HUES48 (cell line): ENCODE data around the gene OPCML.

Experiments used
- H3K27ac ChIP-seq: one replicate; pipeline ENCODE4 v1.7.0; 2013; ENCODE audit warnings: low read depth, low read length, inconsistent platforms
- H3K27me3 ChIP-seq: 2 replicates; pipeline ENCODE4 v1.6.1; 2013; ENCODE audit warnings: mild to moderate bottlenecking, low read length; ENCODE audit not compliant: control insufficient read depth, insufficient read depth
- H3K36me3 ChIP-seq: 2 replicates; pipeline ENCODE4 v1.6.1; 2013; ENCODE audit warnings: low read length; ENCODE audit not compliant: control insufficient read depth, insufficient read depth
- H3K4me1 ChIP-seq: 2 replicates; pipeline ENCODE4 v1.6.1; 2013; ENCODE audit warnings: mild to moderate bottlenecking, low read length; ENCODE audit not compliant: control insufficient read depth, insufficient read depth
- H3K4me3 ChIP-seq: 2 replicates; pipeline ENCODE4 v1.5.1; 2013; ENCODE audit warnings: mild to moderate bottlenecking, low read depth, low read length
- H3K9ac ChIP-seq: 2 replicates; pipeline ENCODE4 v1.6.1; 2013; ENCODE audit warnings: mild to moderate bottlenecking, low read depth, low read length, moderate library complexity
- H3K9me3 ChIP-seq: 2 replicates; pipeline ENCODE4 v1.6.1; 2013; ENCODE audit warnings: low read length; ENCODE audit not compliant: control insufficient read depth, insufficient read depth

The OPCML gene

DNA sequence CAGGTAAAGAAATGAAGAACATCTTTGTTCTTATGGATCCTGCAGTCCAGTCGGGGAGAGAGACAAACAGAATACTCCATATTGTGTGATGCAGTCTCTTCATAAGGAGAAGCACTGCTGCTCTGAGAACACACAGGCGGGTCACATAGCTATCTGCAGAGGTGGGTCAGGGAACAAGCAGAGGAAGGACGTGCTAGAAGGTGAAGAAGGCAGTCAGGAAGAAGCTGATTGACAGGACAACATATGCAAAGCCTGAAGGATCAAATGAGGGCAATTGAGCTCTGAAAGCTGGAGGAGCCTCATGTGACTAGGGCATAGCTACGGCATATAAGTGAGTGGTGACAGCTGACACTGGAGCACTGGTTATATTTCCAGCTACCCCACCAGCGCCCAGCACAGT is 122.5 kb downstream of the OPCML start:
- H3K9ac ChIP-seq: no peak overlapping the region
- H3K27me3 ChIP-seq: no peaks in the 10 kb centered on the region
- H3K4me1 ChIP-seq: no peaks in the 10 kb centered on the region
- H3K4me3 ChIP-seq: no peak overlapping the region
- H3K27ac ChIP-seq: no peak overlapping the region
- H3K9me3 ChIP-seq: no peaks in the 10 kb centered on the region
- H3K36me3 ChIP-seq: no peaks in the 10 kb centered on the region

DNA sequence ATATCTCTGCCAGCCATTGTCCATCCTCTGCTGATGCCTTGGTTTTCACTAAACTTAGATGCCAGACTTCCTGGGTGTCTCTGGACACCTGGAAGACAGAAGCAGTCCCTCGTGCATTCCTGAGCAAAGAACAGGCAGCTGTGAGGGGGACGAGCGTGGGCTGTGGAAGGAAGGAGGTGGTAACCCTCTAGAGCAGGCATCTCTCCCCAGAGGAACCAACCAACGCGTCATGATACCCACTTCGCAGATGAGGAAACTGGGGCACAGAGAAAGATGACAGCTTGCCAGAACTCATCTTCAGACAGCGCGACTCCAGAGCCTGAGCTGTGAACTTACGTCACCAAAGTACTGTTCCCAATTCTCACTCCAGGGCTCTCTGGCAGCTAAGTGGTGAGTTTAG is 123.4 kb downstream of the OPCML start:
- no peaks in the 10 kb centered on the region for H3K36me3 ChIP-seq
- H3K9ac ChIP-seq: no peak overlapping the region
- H3K4me1 ChIP-seq: no peaks in the 10 kb centered on the region
- no peak overlapping the region for H3K27ac ChIP-seq
- H3K27me3 ChIP-seq: no peaks in the 10 kb centered on the region
- no peaks in the 10 kb centered on the region for H3K9me3 ChIP-seq
- H3K4me3 ChIP-seq: no peak overlapping the region

DNA sequence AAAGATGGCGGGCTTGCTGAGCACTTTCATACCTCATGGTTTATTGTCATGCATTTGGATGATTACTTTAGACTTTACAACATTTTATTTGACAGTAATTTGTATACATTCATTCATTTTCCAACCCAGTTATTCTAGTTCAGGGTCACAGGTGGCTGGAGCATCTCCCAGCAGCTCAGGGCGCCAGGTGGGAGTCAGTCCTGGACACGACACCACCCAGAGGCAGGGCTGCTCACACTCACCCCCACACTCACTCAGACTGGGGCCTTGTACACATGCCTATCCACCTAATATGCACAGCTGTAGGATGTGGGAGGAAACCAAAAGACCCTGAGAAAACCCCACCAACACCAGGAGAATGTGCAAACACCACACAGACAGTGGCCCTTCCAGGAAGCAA is 123.9 kb downstream of the OPCML start:
- Histone ChIP-seq H3K4me1 (no peaks in the 10 kb centered on the region), H3K27me3 (no peaks in the 10 kb centered on the region), H3K9ac (no peak overlapping the region), H3K9me3 (no peaks in the 10 kb centered on the region), H3K27ac (no peak overlapping the region), H3K4me3 (no peak overlapping the region), H3K36me3 (no peaks in the 10 kb centered on the region)

DNA sequence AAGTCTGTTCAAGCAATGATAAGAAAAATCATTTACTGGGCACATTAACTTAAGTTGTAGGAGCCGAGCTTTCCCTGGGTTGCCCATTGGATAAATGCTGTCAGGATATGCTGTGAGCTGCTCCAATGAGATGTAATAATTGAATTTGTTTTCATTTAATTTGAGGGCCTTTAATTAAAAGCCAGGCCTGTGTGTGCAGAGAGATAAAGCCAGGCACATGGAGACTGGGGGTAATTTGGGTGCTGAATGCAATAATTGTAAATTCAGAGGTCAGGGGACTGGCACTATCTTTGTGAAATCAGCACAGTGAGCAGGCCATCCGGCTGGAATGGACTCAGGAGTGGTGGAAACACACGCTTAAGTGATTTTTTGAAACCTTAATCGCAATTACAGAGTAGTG is 125.8 kb downstream of the OPCML start:
- H3K4me3 ChIP-seq: no peak overlapping the region
- no peak overlapping the region for H3K27ac ChIP-seq
- H3K9ac ChIP-seq: no peak overlapping the region
- H3K27me3 ChIP-seq: no peaks in the 10 kb centered on the region
- H3K36me3 ChIP-seq: no peaks in the 10 kb centered on the region
- H3K4me1 ChIP-seq: no peaks in the 10 kb centered on the region
- no peaks in the 10 kb centered on the region for H3K9me3 ChIP-seq

DNA sequence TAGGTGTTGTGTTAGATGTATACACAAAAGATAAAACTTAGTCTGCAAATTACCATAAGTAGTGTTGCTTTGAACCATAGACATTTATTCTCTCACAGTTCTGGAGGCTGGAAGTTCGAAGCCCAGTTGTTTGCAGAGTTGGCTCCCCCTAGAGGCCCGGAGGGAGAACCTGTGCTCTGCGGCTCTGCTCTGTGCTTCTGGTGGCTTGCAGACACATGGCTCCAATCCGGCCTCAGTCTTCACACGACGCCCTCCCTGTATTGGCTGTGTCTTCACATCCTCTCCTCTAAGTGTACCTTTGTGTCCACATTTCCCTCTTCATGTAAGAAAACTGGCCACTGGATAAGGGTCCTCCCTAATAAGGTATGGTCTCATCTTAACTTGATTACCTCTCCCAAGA is 128.4 kb downstream of the OPCML start:
- no peaks in the 10 kb centered on the region for H3K9me3 ChIP-seq
- H3K4me1 ChIP-seq: no peaks in the 10 kb centered on the region
- H3K27ac ChIP-seq: no peak overlapping the region
- no peaks in the 10 kb centered on the region for H3K36me3 ChIP-seq
- H3K4me3 ChIP-seq: no peak overlapping the region
- no peak overlapping the region for H3K9ac ChIP-seq
- no peaks in the 10 kb centered on the region for H3K27me3 ChIP-seq

DNA sequence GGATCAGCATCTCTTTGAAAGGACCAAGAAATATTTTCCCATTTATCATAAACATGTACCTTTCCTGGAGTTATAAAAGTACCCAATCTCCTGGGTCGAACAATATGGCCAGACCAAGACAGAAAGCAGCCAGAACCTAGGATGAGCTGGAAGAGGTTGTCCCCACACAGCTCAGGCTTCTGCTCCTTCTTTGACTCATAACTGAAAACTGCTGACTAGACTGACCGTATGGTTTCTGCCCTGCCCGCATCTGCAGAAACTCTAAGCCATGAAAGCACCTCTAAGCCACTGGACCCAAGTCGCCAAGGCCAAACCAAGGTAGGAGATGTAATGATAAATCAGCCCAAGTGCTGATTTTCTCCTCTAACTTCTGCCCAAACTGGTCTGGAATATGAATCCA is 129.8 kb downstream of the OPCML start:
- H3K36me3 ChIP-seq: no peaks in the 10 kb centered on the region
- no peaks in the 10 kb centered on the region for H3K4me1 ChIP-seq
- H3K9ac ChIP-seq: no peak overlapping the region
- H3K27me3 ChIP-seq: no peaks in the 10 kb centered on the region
- no peak overlapping the region for H3K27ac ChIP-seq
- H3K9me3 ChIP-seq: no peaks in the 10 kb centered on the region
- no peak overlapping the region for H3K4me3 ChIP-seq

DNA sequence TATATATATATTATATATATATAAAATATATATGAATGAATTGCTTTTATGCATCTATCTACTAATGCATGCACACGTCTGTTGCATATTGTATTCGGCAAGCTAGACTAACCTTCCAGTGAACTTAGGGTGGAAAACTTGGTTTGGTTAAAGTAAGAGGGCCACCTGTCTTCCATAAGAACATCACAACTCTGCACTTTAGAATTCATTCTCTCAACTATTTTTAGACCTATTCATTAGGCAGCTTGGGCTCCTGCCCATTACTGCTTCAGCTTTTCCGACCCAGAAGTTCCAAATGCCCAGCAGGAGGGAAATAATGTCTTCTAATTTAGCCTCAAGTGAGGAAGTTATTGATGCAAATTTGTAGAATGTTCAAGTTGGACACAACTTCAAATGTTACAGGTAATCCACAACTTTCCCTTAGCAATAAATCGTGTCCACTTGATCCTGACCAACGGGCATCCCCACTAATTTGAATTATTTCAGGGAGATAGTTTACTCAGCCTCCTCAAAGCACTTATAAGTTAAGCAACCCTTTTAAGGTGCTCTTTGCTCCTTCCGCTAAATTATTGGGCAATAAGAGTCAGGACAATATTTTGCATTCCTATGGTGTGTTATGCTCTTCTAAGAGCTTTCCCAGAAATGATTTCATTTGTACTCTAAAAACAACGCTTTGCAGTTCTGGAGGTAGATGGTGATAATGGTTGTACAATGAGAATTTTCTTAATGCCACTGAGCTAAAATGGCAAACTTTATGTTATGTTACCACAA is 132.3 kb downstream of the OPCML start:
- Histone ChIP-seq H3K4me1 (no peaks in the 10 kb centered on the region), H3K9ac (no peak overlapping the region), H3K27ac (no peak overlapping the region), H3K36me3 (no peaks in the 10 kb centered on the region), H3K9me3 (no peaks in the 10 kb centered on the region), H3K27me3 (no peaks in the 10 kb centered on the region), H3K4me3 (no peak overlapping the region)

DNA sequence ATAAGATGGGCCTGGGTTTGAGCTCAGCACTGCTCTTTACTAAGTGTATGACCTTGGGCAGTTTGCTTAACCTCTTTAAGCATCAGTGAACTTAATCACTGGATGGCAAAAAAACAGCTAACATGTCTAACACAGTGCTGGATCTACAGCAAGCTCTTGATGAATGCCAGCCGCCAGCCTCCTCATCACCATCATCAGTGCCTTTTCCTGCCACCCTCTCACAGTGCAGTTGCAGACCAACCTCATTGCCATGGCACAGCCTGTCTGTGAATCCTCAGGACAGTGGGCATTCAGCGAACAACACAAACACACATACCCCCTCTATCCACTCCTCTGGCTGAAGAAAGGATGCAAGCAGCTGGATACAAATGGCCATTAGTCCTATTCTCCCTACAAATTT is 133.0 kb downstream of the OPCML start:
- H3K4me1 ChIP-seq: no peaks in the 10 kb centered on the region
- H3K36me3 ChIP-seq: no peaks in the 10 kb centered on the region
- H3K9me3 ChIP-seq: no peaks in the 10 kb centered on the region
- no peak overlapping the region for H3K4me3 ChIP-seq
- no peak overlapping the region for H3K9ac ChIP-seq
- no peaks in the 10 kb centered on the region for H3K27me3 ChIP-seq
- H3K27ac ChIP-seq: no peak overlapping the region

DNA sequence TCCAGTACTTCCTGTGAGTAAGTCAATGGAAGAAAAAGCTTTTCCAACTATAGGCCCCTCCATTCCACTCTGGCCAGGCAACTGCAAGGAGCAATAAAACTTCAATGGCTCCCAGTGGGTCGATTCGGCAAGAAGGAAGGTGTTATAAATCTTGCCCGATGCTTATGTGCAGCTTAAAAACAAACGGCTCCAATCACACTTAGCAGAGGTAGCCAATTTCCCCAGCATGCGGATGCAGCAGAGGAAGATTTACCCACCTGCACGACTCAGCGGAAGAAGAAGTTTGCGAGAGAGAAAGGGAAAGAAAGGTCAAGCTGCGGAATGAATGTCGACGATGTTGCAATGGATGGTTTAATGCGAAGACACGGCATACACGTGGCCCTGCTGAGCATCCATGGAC is 141.5 kb downstream of the OPCML start:
- H3K9ac ChIP-seq: no peak overlapping the region
- H3K27me3 ChIP-seq: no peaks in the 10 kb centered on the region
- H3K36me3 ChIP-seq: no peaks in the 10 kb centered on the region
- no peak overlapping the region for H3K27ac ChIP-seq
- H3K9me3 ChIP-seq: no peaks in the 10 kb centered on the region
- peaks cover 8% of the 10 kb centered on the region; the same call in 1 of the 2 replicates for H3K4me1 ChIP-seq
- no peak overlapping the region for H3K4me3 ChIP-seq

DNA sequence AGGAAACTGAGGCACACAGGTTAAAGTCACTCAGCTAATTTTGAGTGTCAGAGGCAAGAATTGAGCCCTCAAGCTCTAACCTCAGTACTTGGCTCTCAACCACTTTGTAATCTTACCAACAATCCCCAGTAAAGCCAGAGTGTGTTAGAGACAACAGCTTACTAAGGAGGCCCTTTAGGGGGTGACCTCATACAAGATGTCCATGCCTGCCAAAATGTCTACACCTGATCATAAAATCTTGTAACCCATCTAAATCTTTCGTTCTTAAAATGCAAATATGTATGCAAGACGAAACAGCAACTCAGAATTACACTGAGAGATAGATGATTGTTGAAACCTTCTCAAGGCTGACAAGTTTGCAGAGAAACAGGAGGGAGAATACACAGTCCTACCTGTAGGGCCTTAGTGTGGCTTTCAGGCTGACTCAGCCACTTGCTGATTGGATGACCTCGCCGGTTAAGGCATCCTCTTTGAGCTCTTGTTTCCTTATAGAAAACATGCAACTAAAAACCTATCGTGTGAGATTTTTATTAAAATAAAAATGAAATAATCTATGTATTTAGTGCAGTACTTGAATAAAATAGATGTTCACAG is 143.2 kb downstream of the OPCML start:
- no peak overlapping the region for H3K4me3 ChIP-seq
- peaks cover 12% of the 10 kb centered on the region; the same call in 1 of the 2 replicates for H3K4me1 ChIP-seq
- no peaks in the 10 kb centered on the region for H3K27me3 ChIP-seq
- no peaks in the 10 kb centered on the region for H3K36me3 ChIP-seq
- no peak overlapping the region for H3K9ac ChIP-seq
- H3K9me3 ChIP-seq: no peaks in the 10 kb centered on the region
- no peak overlapping the region for H3K27ac ChIP-seq

DNA sequence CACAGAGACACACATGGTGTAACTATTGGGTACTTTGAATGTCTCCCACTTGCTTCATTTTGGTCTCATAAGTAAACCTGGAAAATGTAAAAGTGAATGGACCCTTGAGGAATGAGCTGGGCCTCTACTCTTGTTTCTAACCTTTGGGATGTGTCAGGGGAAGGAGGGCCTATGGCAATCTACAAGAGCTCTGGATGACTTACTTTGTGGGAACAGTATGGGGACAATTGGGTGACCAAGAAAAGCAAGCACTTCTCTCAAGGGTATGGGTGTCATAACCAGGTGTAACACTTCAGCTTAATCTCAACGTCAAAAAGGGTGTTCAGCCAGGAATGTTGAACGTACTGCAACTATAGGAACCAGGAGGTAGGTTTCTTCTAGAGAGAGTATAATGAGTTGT is 144.0 kb downstream of the OPCML start:
- H3K4me3 ChIP-seq: no peak overlapping the region
- no peaks in the 10 kb centered on the region for H3K9me3 ChIP-seq
- no peaks in the 10 kb centered on the region for H3K36me3 ChIP-seq
- H3K9ac ChIP-seq: no peak overlapping the region
- no peaks in the 10 kb centered on the region for H3K27me3 ChIP-seq
- no peak overlapping the region for H3K27ac ChIP-seq
- peaks cover 12% of the 10 kb centered on the region; the same call in 1 of the 2 replicates for H3K4me1 ChIP-seq
